Nucleus accumbens (tissue), 56 donors: ENCODE data around the gene AP2B1.

Source experiments
- DNase-seq, 56 donors: peaks; one replicate each; lab custom pipeline; 2025; lab: John Stamatoyannopoulos, UW

The AP2B1 gene

GRCh38 chr17:35726127-35726952 is 139.2 kb downstream of the AP2B1 start:
- DNase-seq = no peak

- DNase-seq = no peak
These were observed 139.9 kb downstream of the AP2B1 start for GRCh38 chr17:35726953-35727460.

GRCh38 chr17:35727635-35728034 is 140.5 kb downstream of the AP2B1 start:
- DNase-seq = no peak

- no peak for DNase-seq
These were observed 141.4 kb downstream of the AP2B1 start for GRCh38 chr17:35728551-35728950.

- DNase-seq = no peak
These were observed 142.3 kb downstream of the AP2B1 start for GRCh38 chr17:35729405-35729833.

- DNase-seq = no peak
These were observed 143.4 kb downstream of the AP2B1 start for GRCh38 chr17:35730400-35731005.

GRCh38 chr17:35731239-35731916 is 144.3 kb downstream of the AP2B1 start, which contains the start of gene RASL10B:
Gene RASL10B (plus strand): TSS chr17:35731639. CDS start chr17:35735185, 3,546 bp downstream.
- peak in 45 of 56 donors; percentile 9 to 78 (median 39) for DNase-seq

GRCh38 chr17:35731917-35732805 is 145.0 kb downstream of the AP2B1 start:
- peak in 4 of 56 donors; percentile 21 to 47 (median 32) for DNase-seq

GRCh38 chr17:35732806-35733136 is 145.6 kb downstream of the AP2B1 start:
- DNase-seq = no peak

- no peak for DNase-seq
These were observed 146.2 kb downstream of the AP2B1 start for GRCh38 chr17:35733366-35733765.

GRCh38 chr17:35734396-35734795 is 147.3 kb downstream of the AP2B1 start:
- DNase-seq = no peak

GRCh38 chr17:35735036-35735805 is 148.1 kb downstream of the AP2B1 start:
- DNase-seq = no peak

GRCh38 chr17:35736236-35736635 is 149.1 kb downstream of the AP2B1 start:
- no peak for DNase-seq

GRCh38 chr17:35738519-35739133 is 151.5 kb downstream of the AP2B1 start:
- DNase-seq = no peak

GRCh38 chr17:35740216-35740615 is 153.1 kb downstream of the AP2B1 start:
- no peak for DNase-seq

- DNase-seq = peak in 1 of 56 donors; percentile 31
These were observed 154.1 kb downstream of the AP2B1 start for GRCh38 chr17:35740997-35741931.

GRCh38 chr17:35742496-35742895 is 155.4 kb downstream of the AP2B1 start:
- DNase-seq = no peak
